GM23338 (cell line): ENCODE data around the gene WNT10A. TPM values are rescaled to one million over a fixed set of nuclear protein-coding genes. Genes with fewer than 3 reads are reported as not detected.

ENCODE experiments used
- ATAC-seq: fragments of 200-7000 bp; cut with Tn5 transposase; 3 replicates; pipeline ENCODE4 v1.9.1; 2020
- DNase-seq: peaks from one replicate; pipeline ENCODE4 v3.0.0-alpha.2; 2015; ENCODE audit warnings: low spot score
- H2AFZ ChIP-seq: fragments of 200-600 bp; sonication (generic); 2 replicates; pipeline ENCODE4 v1.8.0; 2016; ENCODE audit warnings: antibody characterized with exemption, mild to moderate bottlenecking, moderate library complexity
- H3F3A ChIP-seq: fragments of 200-600 bp; sonication (generic); replicated peaks from 2 replicates; pipeline ENCODE4 v1.8.0; 2017; ENCODE audit warnings: antibody characterized with exemption, mixed run types, low read depth
- H3K27ac ChIP-seq: fragments of 200-600 bp; sonication (generic); 2 replicates; pipeline ENCODE4 v1.6.1; 2016; ENCODE audit warnings: low read depth
- H3K27me3 ChIP-seq: fragments of 200-600 bp; sonication (generic); 2 replicates; pipeline ENCODE4 v1.8.0; 2016; ENCODE audit warnings: mild to moderate bottlenecking, mixed run types, moderate library complexity; ENCODE audit not compliant: insufficient read depth
- H3K36me3 ChIP-seq: fragments of 200-600 bp; sonication (generic); 2 replicates; pipeline ENCODE4 v1.8.0; 2016; ENCODE audit warnings: mild to moderate bottlenecking; ENCODE audit not compliant: insufficient read depth
- H3K4me1 ChIP-seq: fragments of 200-600 bp; sonication (generic); 2 replicates; pipeline ENCODE4 v1.8.0; 2016; ENCODE audit warnings: mild to moderate bottlenecking, moderate library complexity; ENCODE audit not compliant: insufficient read depth
- H3K4me2 ChIP-seq: fragments of 200-600 bp; sonication (generic); 2 replicates; pipeline ENCODE4 v1.7.1; 2017; ENCODE audit warnings: mixed run types
- H3K4me3 ChIP-seq: fragments of 200-600 bp; sonication (generic); 2 replicates; pipeline ENCODE4 v1.6.1; 2016; ENCODE audit warnings: mixed run types
- H3K79me2 ChIP-seq: fragments of 200-600 bp; sonication (generic); replicated peaks from 2 replicates; pipeline ENCODE4 v1.8.0; 2017; ENCODE audit warnings: mild to moderate bottlenecking; ENCODE audit not compliant: insufficient read depth
- H3K9me2 ChIP-seq: fragments of 200-600 bp; sonication (generic); 2 replicates; pipeline ENCODE4 v1.8.0; 2017; ENCODE audit not compliant: insufficient read depth
- H4K20me1 ChIP-seq: fragments of 200-600 bp; sonication (generic); replicated peaks from 2 replicates; pipeline ENCODE4 v1.8.0; 2017; ENCODE audit warnings: mild to moderate bottlenecking; ENCODE audit not compliant: insufficient read depth
- H3K27ac Mint-ChIP-seq: 2 replicates; pipeline ENCODE4 v1.8.0; 2020; ENCODE audit warnings: inconsistent platforms, mild to moderate bottlenecking, moderate library complexity, mixed read lengths
- H3K27me3 Mint-ChIP-seq: 3 replicates; pipeline ENCODE4 v1.8.0; 2022; ENCODE audit warnings: low read depth, mild to moderate bottlenecking, moderate library complexity, mixed read lengths, inconsistent platforms; ENCODE audit not compliant: insufficient read depth, poor library complexity
- H3K36me3 Mint-ChIP-seq: 3 replicates; pipeline ENCODE4 v1.8.0; 2021; ENCODE audit warnings: low read depth, mild to moderate bottlenecking, inconsistent platforms, moderate library complexity, mixed read lengths
- H3K4me1 Mint-ChIP-seq: 3 replicates; pipeline ENCODE4 v1.8.0; 2020; ENCODE audit warnings: mild to moderate bottlenecking, inconsistent platforms, mixed read lengths
- H3K4me3 Mint-ChIP-seq: 3 replicates; pipeline ENCODE4 v1.8.0; 2021; ENCODE audit warnings: moderate library complexity, mild to moderate bottlenecking, inconsistent platforms, mixed read lengths
- H3K9me3 Mint-ChIP-seq: 3 replicates; pipeline ENCODE4 v1.8.0; 2020; ENCODE audit warnings: moderate library complexity, mild to moderate bottlenecking, inconsistent platforms, mixed read lengths
- CREB1 ChIP-seq: fragments of 250-450 bp; sonication (Bioruptor Pico); IDR thresholded peaks from 2 replicates; pipeline ENCODE4 v1.5.0; 2020; ENCODE audit warnings: low read depth, mild to moderate bottlenecking, moderate library complexity
- EZH2 ChIP-seq: fragments of 200-600 bp; sonication (generic); IDR thresholded peaks from one replicate; pipeline ENCODE4 v1.8.0; 2017; ENCODE audit warnings: antibody characterized with exemption, mild to moderate bottlenecking, low read depth; ENCODE audit not compliant: unreplicated experiment
- EZH2phosphoT487 ChIP-seq: fragments of 200-600 bp; sonication (generic); IDR thresholded peaks from one replicate; pipeline ENCODE4 v1.8.1; 2018; ENCODE audit warnings: antibody characterized with exemption; ENCODE audit not compliant: unreplicated experiment
- JUNB ChIP-seq: IDR thresholded peaks from one replicate; pipeline ENCODE4 v1.6.1; 2016; ENCODE audit warnings: antibody characterized with exemption; ENCODE audit not compliant: unreplicated experiment
- POLR2AphosphoS5 ChIP-seq: IDR thresholded peaks from 2 replicates; pipeline ENCODE4 v1.6.1; 2016; ENCODE audit warnings: antibody characterized with exemption, low read depth
- STAT1 ChIP-seq: IDR thresholded peaks from one replicate; pipeline ENCODE4 v1.6.1; 2016; ENCODE audit warnings: antibody characterized with exemption; ENCODE audit not compliant: unreplicated experiment
- ZNF114 ChIP-seq: fragments of 250-450 bp; sonication (Bioruptor Pico); IDR thresholded peaks from 2 replicates; pipeline ENCODE4 v1.5.0; 2020; ENCODE audit warnings: mild to moderate bottlenecking, moderate library complexity
- ZNF331 ChIP-seq: fragments of 250-450 bp; sonication (Bioruptor Pico); IDR thresholded peaks from 2 replicates; pipeline ENCODE4 v1.5.0; 2020; ENCODE audit warnings: low read depth, mild to moderate bottlenecking, moderate library complexity
- polyA plus RNA-seq: library from polyadenylated mRNA; unstranded; fragments of >200 nt; fragmentation: Nextera tagmentation; extraction: Ambion mirVana; gene quantifications from 2 replicates; pipeline ENCODE4 v1.2.1, GENCODE V29; 2016
- total RNA-seq: library from RNA; depleted of rRNA; stranded (reverse); fragments of >200 nt; shearing (Covaris generic); gene quantifications from 2 replicates; pipeline ENCODE4 v1.2.3, GENCODE V29; 2014
- TF ChIP-seq, protein P1 (sequence below): fragments of 250-450 bp; sonication (Bioruptor Pico); IDR thresholded peaks from 2 replicates; pipeline ENCODE4 v1.5.0; 2020; ENCODE audit warnings: mild to moderate bottlenecking, moderate library complexity
- TF ChIP-seq, protein P2 (sequence below), 2 experiments: fragments of 200-600 bp in 1 of 2; sonication (generic) in 1 of 2; conservative IDR thresholded peaks; 2 replicates each; pipeline versions ENCODE4 v1.5.1 to v1.6.1; 2016 to 2017; ENCODE audit warnings: antibody characterized with exemption in 2 of 2, low read depth in 2 of 2, mild to moderate bottlenecking in 2 of 2, moderate library complexity in 1 of 2
- TF ChIP-seq, protein P3 (sequence below): IDR thresholded peaks from one replicate; pipeline ENCODE4 v1.6.1; 2018; ENCODE audit warnings: antibody characterized with exemption; ENCODE audit not compliant: unreplicated experiment

The WNT10A gene
- total and polyA plus RNA-seq, 2 experiments from 2014 or later = not detected

DNA sequence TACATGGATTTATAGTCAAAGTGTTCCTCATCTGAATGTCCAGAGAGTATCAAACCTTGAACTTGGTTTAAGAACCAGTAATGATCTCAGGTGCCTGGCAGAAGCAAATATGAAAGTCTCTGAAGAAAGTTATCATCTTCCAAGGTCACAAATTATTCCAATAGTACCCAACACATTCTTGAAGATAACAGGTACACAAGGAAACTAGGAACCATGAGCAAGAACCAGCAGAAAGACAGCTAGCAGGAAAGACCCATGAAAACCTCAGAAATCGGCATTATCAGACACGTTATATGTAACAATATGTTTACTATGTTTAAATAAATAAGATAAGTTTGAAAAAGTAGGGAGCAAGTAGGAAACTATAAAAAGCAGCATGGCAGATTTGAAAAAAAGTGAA is 43.2 kb upstream of the WNT10A start (continued):
- TF ChIP-seq, protein P1, sequence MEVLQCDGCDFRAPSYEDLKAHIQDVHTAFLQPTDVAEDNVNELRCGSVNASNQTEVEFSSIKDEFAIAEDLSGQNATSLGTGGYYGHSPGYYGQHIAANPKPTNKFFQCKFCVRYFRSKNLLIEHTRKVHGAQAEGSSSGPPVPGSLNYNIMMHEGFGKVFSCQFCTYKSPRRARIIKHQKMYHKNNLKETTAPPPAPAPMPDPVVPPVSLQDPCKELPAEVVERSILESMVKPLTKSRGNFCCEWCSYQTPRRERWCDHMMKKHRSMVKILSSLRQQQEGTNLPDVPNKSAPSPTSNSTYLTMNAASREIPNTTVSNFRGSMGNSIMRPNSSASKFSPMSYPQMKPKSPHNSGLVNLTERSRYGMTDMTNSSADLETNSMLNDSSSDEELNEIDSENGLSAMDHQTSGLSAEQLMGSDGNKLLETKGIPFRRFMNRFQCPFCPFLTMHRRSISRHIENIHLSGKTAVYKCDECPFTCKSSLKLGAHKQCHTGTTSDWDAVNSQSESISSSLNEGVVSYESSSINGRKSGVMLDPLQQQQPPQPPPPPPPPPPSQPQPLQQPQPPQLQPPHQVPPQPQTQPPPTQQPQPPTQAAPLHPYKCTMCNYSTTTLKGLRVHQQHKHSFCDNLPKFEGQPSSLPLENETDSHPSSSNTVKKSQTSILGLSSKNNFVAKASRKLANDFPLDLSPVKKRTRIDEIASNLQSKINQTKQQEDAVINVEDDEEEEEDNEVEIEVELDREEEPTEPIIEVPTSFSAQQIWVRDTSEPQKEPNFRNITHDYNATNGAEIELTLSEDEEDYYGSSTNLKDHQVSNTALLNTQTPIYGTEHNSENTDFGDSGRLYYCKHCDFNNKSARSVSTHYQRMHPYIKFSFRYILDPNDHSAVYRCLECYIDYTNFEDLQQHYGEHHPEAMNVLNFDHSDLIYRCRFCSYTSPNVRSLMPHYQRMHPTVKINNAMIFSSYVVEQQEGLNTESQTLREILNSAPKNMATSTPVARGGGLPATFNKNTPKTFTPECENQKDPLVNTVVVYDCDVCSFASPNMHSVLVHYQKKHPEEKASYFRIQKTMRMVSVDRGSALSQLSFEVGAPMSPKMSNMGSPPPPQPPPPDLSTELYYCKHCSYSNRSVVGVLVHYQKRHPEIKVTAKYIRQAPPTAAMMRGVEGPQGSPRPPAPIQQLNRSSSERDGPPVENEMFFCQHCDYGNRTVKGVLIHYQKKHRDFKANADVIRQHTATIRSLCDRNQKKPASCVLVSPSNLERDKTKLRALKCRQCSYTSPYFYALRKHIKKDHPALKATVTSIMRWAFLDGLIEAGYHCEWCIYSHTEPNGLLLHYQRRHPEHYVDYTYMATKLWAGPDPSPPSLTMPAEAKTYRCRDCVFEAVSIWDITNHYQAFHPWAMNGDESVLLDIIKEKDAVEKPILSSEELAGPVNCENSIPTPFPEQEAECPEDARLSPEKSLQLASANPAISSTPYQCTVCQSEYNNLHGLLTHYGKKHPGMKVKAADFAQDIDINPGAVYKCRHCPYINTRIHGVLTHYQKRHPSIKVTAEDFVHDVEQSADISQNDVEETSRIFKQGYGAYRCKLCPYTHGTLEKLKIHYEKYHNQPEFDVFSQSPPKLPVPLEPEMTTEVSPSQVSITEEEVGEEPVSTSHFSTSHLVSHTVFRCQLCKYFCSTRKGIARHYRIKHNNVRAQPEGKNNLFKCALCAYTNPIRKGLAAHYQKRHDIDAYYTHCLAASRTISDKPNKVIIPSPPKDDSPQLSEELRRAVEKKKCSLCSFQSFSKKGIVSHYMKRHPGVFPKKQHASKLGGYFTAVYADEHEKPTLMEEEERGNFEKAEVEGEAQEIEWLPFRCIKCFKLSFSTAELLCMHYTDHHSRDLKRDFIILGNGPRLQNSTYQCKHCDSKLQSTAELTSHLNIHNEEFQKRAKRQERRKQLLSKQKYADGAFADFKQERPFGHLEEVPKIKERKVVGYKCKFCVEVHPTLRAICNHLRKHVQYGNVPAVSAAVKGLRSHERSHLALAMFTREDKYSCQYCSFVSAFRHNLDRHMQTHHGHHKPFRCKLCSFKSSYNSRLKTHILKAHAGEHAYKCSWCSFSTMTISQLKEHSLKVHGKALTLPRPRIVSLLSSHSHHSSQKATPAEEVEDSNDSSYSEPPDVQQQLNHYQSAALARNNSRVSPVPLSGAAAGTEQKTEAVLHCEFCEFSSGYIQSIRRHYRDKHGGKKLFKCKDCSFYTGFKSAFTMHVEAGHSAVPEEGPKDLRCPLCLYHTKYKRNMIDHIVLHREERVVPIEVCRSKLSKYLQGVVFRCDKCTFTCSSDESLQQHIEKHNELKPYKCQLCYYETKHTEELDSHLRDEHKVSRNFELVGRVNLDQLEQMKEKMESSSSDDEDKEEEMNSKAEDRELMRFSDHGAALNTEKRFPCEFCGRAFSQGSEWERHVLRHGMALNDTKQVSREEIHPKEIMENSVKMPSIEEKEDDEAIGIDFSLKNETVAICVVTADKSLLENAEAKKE = no peak
- TF ChIP-seq STAT1 (no peak), POLR2AphosphoS5 (no peak), EZH2 (no peak), ZNF114 (CRISPR knock-in tag) (no peak), JUNB (no peak)
- TF ChIP-seq, protein P2, sequence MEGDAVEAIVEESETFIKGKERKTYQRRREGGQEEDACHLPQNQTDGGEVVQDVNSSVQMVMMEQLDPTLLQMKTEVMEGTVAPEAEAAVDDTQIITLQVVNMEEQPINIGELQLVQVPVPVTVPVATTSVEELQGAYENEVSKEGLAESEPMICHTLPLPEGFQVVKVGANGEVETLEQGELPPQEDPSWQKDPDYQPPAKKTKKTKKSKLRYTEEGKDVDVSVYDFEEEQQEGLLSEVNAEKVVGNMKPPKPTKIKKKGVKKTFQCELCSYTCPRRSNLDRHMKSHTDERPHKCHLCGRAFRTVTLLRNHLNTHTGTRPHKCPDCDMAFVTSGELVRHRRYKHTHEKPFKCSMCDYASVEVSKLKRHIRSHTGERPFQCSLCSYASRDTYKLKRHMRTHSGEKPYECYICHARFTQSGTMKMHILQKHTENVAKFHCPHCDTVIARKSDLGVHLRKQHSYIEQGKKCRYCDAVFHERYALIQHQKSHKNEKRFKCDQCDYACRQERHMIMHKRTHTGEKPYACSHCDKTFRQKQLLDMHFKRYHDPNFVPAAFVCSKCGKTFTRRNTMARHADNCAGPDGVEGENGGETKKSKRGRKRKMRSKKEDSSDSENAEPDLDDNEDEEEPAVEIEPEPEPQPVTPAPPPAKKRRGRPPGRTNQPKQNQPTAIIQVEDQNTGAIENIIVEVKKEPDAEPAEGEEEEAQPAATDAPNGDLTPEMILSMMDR (conservative IDR thresholded peaks at IDR 0.05; ENCODE audit: low read depth in 2 of 2) = no peak

DNA sequence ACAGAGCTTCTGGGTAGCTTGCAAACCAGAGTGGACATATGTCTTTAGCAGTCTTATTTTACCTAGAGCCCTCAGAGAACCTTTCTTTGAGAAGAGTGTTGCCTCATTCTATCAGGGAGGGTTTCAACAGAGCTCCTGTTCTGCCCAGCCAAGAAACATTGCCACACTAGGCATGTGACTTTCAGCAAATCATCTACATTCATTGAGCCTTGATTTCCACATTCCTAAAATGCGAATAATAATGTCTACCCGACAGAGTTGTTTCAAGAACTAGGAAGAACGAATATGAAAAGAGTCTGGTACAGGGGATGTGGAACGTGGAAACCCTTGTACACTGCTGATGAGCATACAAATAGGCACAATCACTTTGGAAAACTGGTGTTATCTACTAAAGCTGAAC is 41.2 kb upstream of the WNT10A start:
- H3K4me1 Mint-ChIP-seq = no peaks in the 10 kb centered on the region
- no peaks in the 10 kb centered on the region for H3K36me3 ChIP-seq
- peaks cover 15% of the 10 kb centered on the region for H3K9me3 Mint-ChIP-seq
- no peak overlapping the region for H3K4me3 Mint-ChIP-seq
- no peak overlapping the region for H3K27ac ChIP-seq
- H3K27ac Mint-ChIP-seq = no peak overlapping the region
- no peaks in the 10 kb centered on the region; the same call in 1 of the 2 replicates for H3K4me1 ChIP-seq
- no peak overlapping the region for H3K4me3 ChIP-seq
- H3K27me3 Mint-ChIP-seq = no peaks in the 10 kb centered on the region
- no peak overlapping the region for H2AFZ ChIP-seq
- H4K20me1 ChIP-seq = no peaks in the 10 kb centered on the region
- H3K4me2 ChIP-seq = no peak overlapping the region
- no peaks in the 10 kb centered on the region for H3K79me2 ChIP-seq
- H3F3A ChIP-seq = no peaks in the 10 kb centered on the region
- ATAC-seq (no peak), DNase-seq (no peak)
- 0 out of 3 replicates have a peak, but pooled peaks cover 2% of the 10 kb centered on the region for H3K36me3 Mint-ChIP-seq
- H3K9me2 ChIP-seq = no peaks in the 10 kb centered on the region
- H3K27me3 ChIP-seq = no peaks in the 10 kb centered on the region
- TF ChIP-seq, protein P3, sequence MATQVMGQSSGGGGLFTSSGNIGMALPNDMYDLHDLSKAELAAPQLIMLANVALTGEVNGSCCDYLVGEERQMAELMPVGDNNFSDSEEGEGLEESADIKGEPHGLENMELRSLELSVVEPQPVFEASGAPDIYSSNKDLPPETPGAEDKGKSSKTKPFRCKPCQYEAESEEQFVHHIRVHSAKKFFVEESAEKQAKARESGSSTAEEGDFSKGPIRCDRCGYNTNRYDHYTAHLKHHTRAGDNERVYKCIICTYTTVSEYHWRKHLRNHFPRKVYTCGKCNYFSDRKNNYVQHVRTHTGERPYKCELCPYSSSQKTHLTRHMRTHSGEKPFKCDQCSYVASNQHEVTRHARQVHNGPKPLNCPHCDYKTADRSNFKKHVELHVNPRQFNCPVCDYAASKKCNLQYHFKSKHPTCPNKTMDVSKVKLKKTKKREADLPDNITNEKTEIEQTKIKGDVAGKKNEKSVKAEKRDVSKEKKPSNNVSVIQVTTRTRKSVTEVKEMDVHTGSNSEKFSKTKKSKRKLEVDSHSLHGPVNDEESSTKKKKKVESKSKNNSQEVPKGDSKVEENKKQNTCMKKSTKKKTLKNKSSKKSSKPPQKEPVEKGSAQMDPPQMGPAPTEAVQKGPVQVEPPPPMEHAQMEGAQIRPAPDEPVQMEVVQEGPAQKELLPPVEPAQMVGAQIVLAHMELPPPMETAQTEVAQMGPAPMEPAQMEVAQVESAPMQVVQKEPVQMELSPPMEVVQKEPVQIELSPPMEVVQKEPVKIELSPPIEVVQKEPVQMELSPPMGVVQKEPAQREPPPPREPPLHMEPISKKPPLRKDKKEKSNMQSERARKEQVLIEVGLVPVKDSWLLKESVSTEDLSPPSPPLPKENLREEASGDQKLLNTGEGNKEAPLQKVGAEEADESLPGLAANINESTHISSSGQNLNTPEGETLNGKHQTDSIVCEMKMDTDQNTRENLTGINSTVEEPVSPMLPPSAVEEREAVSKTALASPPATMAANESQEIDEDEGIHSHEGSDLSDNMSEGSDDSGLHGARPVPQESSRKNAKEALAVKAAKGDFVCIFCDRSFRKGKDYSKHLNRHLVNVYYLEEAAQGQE = no peak
- no peak for TF ChIP-seq STAT1
- no peak for TF ChIP-seq CREB1
- no peak for TF ChIP-seq EZH2phosphoT487
- no peak for TF ChIP-seq ZNF331 (CRISPR knock-in tag)
- no peak for TF ChIP-seq POLR2AphosphoS5
